HL-60/S4 treated with retinoic acid at 250 ng/mL for 4 days and 3 days (cell line): ENCODE results near the gene VPS8.
"Not testable (repeated sequence)": the region's sequence is repeated elsewhere in the genome, so short reads cannot be mapped to it uniquely, and the experiment has no call there.

Source experiments
- in situ Hi-C: fragments of 300-500 bp; cut with MboI; formaldehyde crosslinking; loops from 2 replicates; pipeline ENCODE4 v1.7.0; 2022; ENCODE audit warnings: low sequenced_read_pairs

The VPS8 gene

DNA sequence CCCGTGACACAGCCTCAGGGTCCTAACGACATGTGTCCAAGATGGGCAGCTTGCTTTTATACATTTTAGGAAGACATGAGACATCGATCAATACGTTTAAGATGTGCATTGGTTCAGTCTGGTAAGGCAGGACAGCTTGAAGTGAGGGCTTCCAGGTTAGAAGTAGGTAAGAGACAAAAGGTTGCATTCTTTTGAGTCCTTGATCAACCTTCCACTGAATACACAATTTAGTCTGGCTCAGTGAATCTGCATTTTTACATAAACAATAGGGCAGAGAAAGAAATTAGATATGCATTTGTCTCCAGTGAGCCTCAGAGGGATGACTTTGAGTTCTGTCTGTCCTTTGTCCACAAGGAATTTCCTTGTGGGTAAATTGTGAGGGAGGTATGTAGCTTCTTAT lies 95.1 kb downstream of the VPS8 start:
- in situ Hi-C loops = not testable (repeated sequence)

DNA sequence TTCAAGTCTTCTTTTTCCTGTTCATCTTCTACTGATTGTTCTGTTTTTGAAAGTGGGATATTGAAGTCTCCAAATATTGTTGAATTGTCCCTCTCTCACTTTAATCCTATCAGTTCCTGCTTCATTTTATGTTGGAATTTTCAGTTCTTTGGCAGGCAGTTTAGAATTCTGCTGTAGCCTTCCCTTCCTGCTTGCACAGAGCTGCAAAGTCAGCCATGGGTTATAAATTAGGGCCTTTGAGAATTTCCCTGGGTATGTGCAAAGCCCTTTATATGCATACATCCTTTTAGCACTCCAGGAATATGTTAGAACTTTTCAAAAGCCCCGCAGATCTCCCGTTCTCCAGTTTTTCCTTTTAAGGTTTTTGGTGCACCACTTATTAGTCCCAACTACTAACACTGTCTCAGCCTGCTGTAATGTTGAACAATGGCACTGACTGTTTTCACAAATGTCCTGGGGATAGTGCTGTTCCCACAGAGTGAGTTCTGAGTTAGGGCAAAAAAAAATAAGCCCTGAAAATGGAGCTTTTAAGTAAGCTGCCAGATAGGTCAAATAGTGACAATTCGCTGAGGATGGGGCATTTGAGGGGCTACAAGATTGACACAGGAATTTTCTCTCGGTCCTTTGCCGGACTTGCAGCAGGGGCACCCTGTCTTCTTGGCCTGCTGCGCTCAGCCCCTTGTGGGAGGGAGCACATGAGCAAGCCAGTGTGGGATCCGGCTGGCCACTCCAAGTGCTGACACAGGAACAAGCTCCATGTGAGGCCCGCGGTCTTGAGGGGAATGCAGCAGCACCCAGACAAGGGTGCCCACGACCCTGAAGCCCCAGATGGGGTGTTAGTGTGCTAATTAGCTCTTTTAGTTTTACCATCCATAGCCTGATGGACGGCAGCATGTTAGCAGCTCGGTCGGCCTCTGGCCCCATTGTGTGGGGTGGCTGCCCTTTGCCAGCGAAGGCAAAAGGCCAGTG lies 96.0 kb downstream of the VPS8 start:
- in situ Hi-C loops = no loop called here

DNA sequence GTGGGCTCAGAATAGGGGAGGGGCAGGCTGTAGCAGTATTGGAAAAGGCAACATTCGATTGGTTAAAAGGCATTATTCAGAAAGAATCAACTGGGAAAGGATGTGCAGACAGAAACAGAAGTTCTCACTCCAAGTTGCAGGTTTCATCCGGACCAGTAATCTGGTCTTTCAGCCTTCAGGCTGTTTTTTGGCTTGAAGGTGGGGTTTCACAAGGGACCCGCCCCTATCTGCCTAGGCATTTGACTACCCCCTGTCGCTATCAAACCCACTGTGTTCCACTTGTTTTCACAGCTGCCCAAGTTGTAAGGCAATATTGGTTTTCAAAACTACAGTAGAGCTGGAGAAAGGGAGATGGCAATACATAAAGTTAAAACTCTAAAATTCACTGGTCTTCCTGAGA lies 96.9 kb downstream of the VPS8 start:
- in situ Hi-C loops = no loop called here

DNA sequence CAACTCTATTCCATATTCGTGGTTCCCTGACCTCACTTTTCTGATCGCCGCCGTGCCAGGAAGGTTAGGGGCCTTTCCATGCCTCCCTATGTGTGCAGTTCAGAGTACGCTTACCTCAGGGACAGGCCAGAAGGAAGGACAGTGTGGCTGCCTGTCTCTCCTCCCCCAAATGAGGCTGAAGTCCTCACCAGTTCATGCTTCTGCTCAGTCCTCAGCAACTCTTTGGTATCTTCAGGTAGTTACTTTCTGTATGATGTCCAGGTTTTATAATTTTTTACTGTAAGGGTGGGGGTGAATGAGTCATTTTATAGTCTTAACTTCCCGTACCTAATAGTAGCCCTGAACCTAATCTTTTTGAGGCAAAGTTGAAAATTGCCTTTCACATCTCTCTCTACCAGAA lies 98.7 kb downstream of the VPS8 start:
- in situ Hi-C loops = no loop called here

DNA sequence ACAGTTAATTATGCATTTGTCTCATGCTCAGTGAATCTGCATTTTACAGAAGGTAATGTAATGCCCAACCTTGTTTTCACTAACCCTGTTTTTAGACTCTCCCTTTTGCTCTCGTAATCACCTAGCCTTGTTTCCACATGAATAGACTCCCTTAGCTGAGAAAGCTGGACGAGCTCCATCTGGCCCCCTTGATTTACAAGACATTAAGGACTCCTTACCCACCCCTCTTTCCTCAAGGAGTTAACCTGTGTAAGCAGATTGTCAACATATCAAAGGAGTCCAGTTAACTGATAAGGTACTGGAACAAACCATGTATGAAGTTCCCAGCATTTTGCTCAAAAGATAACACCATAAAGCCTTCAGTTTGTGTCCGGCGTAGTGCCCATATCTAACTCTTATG lies 99.6 kb downstream of the VPS8 start:
- in situ Hi-C loops = no loop called here

DNA sequence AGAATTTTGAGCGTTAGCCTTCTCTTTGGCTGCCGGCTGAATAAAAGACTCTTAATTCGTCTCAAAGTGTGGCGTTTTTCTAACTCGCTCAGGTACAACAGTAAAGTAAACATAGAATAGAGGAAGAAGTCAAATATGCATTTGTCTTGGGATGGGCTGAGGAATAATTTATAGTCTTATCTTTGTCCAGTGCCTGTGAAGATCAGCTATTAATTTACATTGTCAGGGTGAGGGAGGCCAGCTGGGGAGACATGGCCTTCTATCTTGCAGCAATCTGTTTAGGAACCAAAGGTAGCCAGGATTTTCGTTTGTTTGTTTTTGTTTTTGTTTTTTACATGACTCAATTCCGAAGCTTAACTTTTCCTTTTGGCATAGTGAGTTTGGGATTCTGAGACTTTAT lies 100.2 kb downstream of the VPS8 start:
- in situ Hi-C loops = no loop called here

DNA sequence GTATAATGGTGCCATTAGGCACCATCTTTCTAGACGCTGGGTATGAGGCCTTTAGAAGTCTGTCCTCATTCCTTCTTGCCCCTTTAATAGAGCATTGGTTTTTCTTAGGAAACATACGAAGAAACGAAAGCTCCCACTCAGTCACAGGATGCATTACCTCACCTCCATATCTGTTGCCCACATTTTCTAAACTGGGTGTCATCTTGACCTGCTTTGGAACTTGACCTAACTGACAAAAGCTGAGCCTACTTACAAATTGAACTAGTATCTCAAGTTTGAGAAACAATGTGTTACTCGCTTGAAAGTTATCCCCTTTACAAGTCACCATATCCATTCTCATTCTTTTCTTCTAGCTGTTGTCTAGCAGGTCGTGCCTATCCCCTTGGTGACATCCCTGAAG lies 102.7 kb downstream of the VPS8 start:
- in situ Hi-C loops = no loop called here

DNA sequence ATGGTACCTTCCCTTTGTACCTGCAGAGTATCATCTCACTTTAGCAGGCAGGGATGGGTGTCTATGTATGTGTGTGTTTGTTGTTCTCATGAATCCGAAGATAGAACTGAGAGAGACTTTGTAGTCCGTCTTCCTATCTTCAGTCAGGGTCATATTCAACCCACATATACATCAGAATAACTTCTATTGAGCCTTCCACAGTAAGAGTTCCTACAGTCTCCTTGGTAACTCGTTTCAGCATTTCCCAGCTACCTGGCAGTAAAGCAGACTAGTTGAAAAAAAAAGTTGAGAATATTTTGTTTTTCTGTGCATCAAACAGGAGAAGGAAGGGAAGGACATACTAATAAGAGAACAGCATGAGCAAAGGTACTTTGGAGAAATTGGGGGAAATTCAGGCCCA lies 106.8 kb downstream of the VPS8 start:
- in situ Hi-C loops = no loop called here

DNA sequence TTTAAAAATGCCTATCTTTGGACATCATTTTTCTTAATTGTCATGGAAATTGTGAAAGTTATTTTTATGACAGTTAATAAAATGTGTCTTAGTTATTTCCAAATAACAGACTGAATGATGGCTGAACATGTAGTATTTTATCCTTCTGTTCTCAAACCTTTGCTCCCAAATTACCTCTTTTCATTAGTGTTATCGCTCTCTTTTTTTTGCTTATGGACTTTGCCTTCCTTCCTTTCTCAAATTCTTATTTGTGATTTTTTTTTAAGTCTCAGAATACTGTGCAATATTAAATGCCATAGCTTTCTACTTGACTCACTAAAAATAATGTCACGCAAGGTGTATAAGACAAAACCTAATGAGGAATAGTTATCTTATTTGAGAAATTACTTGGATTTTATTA lies 107.7 kb downstream of the VPS8 start:
- in situ Hi-C loops = no loop called here

DNA sequence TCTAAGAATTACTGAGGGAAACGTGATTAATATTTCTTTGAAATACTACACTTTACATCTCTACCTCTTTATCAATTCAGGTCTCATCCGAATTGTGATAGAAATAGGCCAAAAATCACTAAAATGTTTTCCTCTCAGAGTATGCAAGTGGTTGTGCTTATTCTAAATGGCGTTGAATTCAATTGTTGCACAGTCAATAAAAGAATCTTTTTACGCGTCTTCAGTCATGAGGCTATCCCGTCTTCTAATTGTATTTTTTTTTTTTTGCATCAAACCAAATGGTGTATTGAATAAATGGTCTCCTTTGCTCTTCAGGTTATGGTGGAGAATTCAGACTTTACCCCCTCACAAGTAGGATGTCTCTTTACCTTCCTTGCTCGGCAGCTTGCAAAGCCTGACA lies 112.6 kb downstream of the VPS8 start:
- in situ Hi-C loops = no loop called here

DNA sequence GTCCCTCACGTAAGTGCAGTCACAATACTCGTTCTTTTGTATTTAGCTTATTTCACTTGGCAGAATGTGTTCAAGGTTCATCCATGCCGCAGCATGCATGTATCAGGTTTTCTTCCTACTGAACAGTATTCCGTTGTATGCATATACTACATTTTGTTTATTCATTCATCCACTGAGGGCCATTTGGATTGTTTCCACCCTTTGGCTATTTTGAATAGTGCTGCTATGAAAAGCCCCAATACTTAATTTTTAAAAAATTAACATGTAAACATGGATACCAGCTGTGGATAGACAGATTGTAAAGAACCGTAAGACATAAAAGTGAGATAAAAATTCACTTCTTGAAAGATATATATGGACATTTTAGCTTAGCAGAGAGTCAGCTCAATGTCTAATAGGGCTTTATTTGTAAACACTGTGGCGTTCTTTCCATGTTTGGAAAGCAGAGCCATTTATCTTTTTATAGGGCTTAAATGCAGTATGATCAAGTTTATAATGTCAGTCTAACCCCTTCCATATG lies 115.9 kb downstream of the VPS8 start:
- in situ Hi-C loops = no loop called here

DNA sequence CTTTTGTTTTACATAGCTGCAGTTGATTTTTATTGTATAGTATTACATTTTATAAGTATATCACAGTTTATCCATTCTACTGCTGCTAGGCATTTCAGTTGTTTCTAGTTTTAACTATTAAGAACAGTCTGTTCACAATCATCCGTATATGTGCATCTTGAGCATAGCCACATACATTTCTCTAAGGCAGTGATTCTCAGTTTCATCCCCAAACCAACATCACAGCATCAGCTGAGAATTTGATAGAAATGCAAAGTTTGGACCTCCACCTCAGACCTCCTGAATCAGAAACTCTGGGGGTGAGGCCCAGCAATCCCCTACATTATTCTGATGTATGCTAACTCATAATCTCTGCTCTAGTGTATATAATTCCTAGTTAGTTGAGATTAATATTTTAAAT lies 120.8 kb downstream of the VPS8 start:
- in situ Hi-C loops = no loop called here

DNA sequence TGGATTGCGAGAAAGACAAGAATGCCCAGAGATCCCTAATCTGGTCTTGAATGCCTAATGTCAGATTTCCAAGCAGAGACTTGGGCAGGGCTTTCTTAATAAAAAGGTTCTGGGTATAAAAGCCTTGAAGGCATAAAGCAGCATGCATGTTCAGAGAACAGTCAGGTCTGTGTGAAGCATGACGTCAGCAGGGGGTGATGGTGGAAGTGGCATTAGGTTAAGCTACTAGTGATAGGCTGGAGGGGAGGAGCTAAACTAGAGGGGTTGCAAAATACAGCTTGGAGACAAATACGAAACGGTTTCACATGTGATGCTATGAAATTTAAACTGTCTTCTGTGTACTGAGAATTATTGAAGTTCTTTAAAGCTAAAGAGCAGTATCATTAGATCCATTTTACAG lies 125.6 kb downstream of the VPS8 start:
- in situ Hi-C loops = no loop called here

DNA sequence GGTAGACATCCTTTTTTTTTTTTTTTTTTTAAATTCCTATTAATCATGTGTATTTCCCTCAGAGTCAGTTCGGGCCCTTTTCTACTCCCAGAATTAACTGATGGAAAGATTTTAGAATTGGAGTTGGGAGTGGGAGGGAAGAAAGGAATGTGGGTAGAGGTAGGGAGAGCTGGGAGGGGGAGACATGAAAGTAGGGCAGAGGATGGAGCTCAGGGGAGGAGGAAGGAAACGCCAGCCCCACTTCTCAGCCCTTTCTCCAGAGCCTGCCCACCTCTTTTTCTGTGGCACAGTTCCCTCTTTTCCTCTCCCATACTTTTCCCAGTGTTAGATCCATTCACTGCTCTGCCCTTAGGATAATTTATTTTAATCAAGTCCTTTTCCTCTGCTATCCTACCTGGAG lies 129.4 kb downstream of the VPS8 start:
- in situ Hi-C loops = no loop called here

DNA sequence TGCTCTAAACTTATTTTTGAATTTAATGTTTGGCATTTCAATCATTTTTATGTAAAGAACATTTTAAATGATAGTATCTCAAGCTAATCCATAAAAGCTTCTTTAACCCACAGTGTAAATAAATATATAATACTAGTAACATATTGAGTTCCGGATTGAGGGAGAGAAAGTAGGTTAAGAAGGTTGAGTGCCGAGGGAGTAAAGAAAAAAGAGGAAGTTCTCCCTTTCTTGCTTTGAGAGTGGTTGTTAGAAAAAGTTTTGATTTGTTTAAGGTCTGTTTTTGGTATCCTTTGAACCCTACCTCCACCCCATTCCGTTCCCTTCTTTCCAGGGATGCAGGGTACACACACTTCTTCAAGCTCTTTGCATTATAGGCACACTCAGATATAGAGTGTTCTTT lies 130.8 kb downstream of the VPS8 start:
- in situ Hi-C loops = no loop called here

DNA sequence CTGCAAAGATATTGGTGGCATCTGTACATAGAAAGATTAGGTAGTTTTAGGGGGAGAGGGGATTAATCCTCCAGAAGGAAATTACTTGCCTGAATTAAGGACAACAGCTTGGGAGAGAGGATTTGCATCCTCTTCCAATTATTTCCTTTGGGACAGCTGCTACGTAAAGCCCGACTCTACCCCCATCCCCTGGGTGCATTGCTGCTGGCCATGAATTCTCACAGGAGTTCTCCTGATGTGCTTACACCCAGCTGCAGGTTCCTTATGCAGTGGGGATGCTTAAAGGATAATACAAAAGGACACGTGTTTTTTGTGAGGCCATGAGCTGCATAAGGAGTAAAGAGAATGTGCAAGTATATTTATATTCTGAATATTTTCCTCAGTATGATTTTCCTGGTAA lies 132.3 kb downstream of the VPS8 start:
- in situ Hi-C loops = no loop called here

DNA sequence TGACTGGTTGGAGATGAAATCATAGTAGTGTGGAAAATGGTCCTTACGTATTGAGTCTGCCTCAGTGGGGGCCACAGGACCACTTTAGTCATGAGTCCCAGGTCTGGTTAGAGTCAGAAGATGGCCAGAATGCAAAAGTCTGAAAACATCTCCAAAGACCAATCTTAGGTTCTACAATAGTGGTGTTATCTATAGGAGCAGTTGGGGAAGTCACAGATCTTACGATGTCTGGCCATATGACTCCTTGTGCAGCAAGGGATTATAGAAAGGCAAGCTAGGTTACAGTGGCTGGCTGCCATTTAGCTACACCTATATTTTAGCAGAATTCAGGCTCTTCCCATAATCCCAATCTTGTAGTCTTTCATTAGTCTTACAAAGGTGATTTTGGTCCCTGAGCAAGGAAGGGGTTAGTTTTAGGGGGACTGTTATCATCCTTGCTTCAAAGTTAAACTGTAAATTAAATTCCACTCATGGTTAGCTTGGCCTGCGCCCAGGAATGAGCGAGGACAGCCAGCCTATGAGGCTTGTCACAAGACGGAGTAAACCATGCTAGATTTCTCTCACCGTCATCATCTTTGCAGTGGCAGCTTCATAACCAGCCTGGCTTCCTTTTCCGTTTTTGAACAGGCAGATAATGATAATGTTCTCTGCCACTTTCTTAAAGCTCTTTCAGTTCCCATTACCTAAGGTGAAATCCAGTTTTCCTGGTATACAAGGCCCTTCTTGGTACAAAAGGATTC lies 134.1 kb downstream of the VPS8 start:
- in situ Hi-C loops = no loop called here

DNA sequence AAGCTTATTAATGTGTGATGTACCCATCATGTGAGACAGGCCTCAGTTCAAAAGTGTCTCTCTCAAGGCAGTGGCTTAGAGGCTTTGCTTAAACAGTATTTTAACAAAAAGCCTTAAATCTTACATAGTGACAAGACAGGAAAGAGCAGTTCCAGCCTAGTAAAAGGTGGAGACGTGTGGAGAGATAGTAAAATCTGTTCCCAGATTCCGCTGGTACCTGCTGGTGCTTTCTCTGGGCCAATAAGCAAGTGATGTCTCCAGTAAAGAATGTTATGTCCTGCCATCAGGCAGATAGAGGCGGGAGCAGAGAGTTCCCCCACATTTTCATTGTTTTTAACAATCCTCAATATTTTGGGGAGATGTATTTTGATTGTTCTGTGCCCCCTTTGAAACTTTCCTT lies 135.0 kb downstream of the VPS8 start:
- in situ Hi-C loops = no loop called here

DNA sequence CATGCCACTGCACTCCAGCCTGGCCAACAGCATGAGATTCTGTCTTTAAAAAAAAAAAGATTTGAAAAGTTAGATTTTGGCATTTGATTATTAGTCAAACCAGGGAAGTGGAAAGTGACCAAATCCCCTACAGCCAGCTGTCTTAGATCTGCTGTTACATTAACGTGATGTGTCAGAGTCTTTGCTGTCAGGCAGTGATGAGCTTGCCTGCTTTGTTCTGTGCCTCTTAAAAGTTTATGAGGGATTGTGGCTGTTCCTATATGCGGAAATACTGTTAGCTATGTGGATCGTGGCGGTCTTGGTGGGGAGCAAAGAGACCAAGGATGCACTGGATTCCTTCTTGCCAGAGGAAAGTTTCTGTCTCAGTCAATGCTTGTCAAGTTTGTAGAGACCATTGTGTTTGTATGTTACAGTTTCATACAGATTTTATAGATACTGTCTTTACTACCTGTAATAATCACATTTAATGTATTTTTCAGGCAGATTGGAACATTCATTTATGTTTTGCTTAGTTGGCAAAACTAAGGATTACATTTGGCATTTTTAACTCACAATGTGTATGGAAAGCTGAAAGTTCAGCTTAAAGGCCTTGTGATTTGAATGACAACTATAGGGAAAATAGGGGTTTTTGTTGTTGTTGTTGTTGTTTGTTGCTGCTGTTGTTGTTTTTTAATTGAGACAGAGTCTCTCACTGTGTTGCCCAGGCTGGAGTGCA lies 137.4 kb downstream of the VPS8 start:
- in situ Hi-C loops = no loop called here

DNA sequence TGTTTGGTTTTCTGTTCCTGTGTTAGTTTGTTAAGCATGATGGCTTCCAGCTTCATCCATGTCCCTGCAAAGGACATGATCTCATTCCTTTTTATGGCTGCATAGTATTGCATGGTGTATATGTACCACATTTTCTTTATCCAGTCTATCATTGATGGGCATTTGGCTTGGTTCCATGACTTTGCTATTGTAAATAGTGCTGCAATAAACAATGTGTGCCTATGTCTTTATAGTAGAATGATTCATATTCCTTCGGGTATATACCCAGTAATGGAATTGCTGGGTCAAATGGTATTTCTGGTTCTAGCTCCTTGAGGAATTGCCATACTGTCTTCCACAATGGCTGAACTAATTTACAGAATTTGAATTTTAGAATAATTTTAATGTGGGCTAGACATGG lies 138.8 kb downstream of the VPS8 start:
- in situ Hi-C loops = not testable (repeated sequence)

DNA sequence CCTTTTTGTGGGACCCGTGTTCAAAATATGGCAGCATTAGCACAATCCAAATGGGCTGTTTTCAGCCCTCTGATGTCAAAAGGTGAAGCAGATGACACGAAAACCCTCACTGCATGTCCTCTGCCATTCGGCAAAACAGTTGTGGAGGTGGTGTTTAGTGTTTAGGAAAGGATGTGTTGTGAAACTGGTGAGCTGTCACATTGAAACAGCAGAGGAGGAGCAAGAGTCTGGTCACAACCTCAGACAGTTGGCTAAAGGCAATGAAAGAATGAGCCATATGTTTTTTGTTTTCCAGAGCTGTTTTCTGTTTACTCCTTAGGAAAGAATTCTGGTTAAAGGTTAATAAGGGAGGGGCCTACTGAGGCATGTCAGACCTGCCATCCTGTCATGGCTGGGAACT lies 140.7 kb downstream of the VPS8 start:
- in situ Hi-C loops = no loop called here
